CD4-positive, alpha-beta T cell treated with Interleukin-17A for 4 hours (primary cell): Measurements from ENCODE around the gene PLXNA4.

ENCODE experiments used
- DNase-seq: peaks from one replicate; pipeline ENCODE4 v3.0.0-alpha.2; 2020; ENCODE audit warnings: mixed read lengths

The PLXNA4 gene

GRCh38 chr7:132295175-132295574, 281.1 kb downstream of the PLXNA4 start:
- no peak for DNase-seq

GRCh38 chr7:132292803-132293202, 283.5 kb downstream of the PLXNA4 start:
- DNase-seq = no peak

DNA sequence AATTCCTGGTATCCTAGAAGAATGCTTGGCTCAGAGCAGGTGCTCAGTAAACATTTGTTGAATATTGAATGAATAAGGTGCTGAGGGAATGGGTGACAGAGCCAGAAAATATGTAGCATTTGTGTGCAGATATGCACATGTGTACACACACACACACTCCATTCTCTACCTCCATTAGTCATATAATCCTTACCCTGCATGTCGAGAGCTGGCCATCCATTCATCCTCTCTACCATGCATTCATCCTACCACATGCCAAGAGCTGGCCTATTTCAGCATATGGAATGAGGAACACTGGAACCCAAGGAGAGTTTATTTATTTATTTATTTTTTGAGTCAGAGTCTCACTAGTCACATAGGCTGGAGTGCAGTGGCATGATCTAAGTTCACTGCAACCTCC, 284.8 kb downstream of the PLXNA4 start:
- DNase-seq = no peak

DNA sequence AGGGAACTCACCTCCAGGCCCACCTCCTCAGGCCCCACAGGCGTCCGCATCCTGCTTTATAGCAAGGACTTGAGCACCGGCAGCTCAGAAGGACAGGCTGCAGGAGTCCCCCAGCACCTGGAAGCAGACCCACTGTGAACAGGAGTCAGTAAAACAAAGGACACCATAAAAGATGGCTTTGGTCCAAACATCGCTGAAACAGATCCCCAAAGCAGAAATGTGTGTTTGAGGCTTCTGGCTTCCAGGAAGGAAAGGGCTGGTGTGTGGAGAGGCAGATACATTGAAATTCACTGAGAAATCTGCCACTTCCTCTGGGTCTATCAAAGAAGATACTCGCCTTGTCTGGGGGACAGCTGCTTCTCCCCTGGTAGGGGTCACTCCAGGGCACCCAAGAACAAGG, 286.2 kb downstream of the PLXNA4 start:
- no peak for DNase-seq

DNA sequence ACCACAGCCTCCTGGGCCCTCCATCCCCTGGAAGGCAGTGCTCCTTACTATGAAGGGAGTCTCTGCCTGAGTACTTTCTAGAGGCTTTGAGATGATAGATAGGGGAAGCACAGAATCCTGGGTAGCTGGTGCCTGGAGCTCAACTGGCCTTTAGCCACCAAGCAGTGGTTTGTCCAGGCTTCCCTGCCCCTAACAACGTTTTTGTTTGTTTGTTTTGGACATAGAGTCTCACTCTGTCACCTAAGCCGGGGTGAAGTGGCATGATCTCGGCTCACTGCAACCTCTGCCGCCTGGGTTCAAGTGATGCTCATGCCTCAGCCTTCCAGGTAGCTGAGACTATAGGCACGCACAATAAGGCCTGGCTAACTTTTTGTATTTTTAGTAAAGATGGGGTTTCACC, 289.4 kb downstream of the PLXNA4 start:
- no peak for DNase-seq

- no peak for DNase-seq
Observed at GRCh38 chr7:132280335-132280734, 295.9 kb downstream of the PLXNA4 start.

GRCh38 chr7:132279718-132280117, 296.6 kb downstream of the PLXNA4 start:
- no peak for DNase-seq

DNA sequence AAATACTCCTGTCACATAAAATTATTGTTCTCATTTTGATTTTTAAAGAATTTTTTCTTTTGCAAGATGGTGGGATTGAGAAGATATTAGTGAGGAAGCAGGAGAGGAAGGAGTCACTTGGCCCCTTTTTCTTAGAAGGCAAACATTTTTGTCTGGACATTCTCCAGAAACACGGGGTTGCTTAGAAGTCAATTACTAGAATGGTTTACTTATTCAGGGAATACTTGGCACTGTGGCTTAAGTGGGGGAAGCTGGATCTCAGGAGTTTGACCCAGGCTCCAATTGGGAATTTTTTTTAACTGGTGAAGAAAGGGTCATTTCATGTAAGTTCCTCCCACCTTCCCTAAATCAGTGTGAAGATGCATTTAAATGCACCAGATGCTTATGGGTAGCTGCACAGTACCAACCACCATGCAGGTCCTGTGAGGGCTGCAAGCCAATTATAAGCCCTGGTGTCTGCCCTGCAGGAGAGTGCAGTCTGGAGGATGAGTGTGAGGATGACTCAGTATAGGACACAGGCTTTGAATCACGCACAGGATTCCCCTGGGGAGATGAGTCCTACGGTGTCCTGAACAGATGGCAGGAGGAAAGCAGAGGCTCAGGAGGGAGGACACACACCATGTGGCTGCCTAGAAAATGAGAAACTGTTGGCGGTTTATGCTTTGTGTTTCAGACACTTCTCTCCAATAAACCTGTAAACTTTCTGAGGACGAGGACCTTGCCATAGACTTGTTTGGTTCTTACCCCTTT, 299.1 kb downstream of the PLXNA4 start:
- no peak for DNase-seq

DNA sequence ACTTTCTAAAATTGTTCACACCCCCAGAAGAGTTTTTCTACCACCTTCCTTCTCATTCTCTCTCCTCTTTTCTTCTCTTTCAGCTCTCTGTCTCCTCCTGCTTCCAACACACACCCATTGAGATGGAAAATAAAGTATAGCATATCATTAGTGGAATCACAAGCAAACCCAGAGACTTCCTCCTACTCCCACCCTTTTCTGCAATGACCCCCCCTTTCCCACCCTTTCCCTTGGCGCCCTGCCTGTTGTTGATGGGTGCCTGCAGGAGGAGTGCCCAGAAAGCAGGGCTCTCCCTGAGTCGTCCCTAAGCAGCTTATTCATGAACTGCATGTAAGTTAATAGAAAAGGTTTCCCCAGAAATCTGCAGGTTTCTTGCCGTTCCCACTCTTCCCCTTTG, 300.0 kb downstream of the PLXNA4 start:
- no peak for DNase-seq

DNA sequence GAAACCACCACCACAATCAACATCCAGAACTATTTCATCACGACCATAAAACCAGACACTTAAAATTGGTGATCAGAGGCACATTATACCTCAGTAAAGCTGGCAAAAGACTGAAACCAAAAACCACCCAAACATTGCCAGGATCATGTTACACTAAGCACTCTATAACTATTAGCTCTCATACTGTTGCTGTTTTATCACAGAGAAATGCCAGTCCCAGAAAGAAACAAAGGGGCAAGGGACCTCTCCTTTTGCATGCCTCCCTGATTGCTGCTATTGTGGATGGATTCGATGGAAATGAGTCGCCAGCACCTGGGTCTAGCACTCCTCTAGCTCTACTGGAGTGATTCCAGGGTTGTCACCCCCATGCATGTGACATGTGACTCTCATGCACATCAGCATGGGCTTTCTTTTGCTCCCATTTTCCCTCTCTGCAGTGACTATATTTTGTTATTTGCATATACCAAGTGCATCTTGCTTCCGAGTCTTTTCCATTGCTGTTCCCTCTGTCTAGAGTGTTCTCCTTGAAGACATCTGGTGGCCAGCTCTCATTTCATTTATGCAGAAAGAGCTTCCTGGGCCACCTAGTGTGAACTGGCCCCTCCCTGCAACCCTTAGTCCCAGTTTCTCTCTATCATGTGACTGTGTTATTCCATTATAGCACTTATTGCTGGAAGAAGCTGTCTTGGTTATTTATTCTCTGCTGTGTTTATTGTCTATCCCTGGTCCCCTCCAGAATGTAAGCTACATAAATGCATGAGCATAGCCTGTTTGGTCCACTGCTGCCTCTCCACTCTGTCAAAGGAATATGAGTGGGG, 300.6 kb downstream of the PLXNA4 start:
- DNase-seq = no peak

DNA sequence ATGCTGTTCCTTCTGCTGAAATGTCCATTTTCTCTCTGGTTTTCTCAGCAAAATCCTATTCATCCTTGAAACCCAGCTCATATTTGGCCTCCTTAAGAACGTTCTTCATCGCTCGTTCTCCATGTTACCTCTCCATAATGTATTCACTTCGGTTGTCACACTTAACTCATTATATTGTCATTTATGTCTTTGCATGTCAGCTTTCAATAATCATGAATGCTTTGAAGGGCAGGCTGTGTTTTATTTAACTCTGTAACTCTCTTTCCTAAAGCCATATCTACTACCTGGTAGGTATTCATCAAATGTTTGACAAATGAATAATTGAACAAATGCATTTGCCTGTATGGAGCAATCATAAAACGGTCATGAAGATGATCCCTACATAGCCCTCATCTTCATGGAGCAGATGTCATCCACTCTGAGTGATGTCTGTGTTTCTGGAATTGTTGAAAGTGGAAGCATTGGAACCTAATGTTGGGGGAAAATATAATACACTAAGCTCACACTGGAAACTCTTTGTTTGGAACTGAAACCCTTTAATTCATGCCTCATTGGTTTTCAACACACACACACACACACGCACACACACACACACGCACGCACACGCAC, 303.4 kb downstream of the PLXNA4 start:
- DNase-seq = no peak

DNA sequence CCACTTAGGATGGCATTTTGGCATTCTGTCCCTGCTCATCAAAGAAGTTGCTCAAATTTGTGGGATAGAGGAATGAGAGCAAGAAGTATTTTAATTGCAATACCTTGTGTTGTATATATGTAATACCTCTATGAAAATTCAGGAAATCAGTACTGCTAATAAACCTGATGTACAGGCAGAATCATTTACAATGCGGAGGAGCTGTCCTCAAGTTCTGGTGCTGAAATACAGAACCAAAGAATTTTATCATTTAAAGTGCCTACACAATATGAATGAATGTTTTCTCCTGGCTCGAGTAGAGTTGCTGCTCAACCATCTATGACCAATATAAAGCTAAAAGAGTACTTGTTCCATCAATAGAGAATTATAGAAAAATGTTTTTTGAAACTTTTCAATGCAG, 305.8 kb downstream of the PLXNA4 start:
- DNase-seq = no peak

- DNase-seq = no peak
Observed at GRCh38 chr7:132269718-132270117, 306.6 kb downstream of the PLXNA4 start.

- DNase-seq = no peak
Observed at GRCh38 chr7:132263151-132263550, 313.1 kb downstream of the PLXNA4 start.

GRCh38 chr7:132262160-132262470, 314.2 kb downstream of the PLXNA4 start:
- no peak for DNase-seq

- no peak for DNase-seq
Observed at GRCh38 chr7:132261327-132262159, 314.7 kb downstream of the PLXNA4 start.

GRCh38 chr7:132258231-132258630, 318.0 kb downstream of the PLXNA4 start:
- DNase-seq = no peak

DNA sequence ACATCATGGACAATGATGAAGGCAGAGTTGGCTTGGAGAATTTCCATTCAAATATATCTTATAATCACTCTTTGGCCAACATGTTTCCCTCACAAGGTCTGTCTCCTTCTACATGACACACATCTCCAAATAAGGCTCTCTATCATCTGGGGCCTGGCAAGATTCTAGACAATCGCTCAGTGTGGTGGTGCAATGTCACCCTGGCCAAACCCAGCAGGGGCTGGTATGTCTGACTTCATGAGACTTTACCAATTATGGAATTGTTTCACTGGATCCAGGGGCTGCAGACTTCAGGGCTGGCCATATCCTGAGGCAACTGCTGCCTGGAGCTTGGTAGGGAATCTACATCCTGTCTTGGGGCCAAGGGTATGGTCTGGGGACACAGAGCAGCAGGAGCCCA, 319.0 kb downstream of the PLXNA4 start:
- DNase-seq = no peak

DNA sequence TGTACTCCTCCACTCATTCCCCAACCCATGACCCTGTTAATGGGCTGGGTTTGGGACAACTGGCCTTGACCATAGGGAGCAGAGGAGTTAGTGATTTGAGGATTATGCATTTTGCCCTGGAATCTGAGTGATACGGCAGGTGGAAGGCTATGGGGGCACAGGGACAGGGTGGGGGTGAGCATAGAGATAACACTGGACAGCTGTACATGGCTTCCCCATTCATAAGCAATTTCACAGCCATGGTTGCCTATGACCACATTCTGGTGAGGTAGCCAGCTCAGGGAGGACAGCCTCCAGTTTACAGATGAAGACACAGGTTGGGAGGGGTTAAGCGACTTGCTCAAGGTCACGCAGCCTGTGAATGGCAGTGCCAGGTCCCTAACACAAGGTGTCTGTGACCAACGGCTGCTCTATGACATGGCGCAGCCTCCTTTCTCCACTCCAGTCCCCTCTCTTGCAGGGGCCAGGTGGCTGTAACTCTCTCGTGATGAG, 319.5 kb downstream of the PLXNA4 start:
- DNase-seq = no peak

- no peak for DNase-seq
Observed at GRCh38 chr7:132255898-132256297, 320.4 kb downstream of the PLXNA4 start.

DNA sequence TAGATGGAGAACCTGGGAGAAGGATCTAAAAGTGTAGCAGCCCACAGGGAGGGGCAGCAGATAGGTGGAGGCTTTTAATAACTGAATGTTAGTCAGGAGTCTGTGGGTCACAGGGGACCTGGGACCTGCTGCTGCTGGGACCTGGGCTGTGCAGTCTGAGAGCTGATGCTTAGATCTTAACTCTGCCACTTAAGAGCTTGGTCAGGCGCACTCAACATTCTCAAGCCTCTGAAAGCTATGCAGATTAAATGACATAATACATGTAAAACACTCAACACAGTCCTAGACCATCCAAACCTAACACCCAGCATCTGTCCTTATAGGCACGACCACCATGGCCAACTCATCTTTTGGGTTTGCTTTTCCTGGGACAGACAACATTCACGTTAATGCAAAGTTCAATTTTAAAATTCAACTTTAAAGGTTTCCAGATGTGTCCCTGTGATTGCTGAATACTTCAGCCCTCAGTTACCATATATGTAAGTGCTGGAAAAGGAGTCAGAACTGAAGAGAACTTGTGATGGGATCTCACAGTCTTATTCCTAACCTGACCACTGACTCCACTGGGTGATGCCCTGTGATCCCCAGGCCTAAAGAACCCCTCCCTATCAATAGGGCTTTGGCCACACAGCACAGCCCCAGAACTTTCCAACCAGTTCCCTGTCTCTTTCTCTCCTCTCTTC, 321.0 kb downstream of the PLXNA4 start:
- DNase-seq = no peak

DNA sequence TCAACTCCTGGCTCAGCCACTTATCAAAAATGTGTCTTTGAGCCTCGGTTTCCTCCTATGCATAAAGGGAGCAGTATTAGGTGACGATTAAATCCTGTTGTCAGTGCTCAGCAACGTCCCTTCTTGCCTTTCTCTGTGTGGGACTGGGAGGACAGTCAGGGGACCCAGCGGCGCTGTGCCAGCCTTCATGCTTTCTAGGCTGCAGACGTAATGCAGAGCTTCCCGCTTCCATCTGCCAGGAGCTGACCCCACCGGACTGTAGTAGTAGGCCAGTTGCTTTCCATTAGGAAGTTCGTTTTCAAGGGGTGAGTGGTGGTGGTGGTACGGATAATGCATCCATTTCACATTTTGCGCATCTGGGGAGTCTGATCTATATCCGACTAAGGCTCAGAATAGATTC, 321.8 kb downstream of the PLXNA4 start:
- DNase-seq = no peak

DNA sequence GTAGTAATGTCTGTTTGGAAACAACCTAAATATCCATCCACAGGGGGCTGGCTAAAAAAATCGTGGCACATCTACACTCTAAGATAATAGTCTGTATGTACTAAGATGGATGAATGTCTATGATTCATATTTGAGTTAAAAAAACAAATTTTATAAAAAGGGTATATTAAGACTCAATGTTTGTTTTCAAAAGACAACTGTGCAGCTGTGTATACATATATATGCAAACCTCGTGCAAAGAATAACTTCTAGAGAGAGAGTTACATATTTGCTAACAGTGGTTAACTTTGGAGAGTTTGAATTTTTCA, 323.5 kb downstream of the PLXNA4 start:
- no peak for DNase-seq
